ENCODE results near the gene ZIK1.

Gene ZIK1

GRCh38 chr19:57583521-57584416, at the start of gene ZIK1:
Gene ZIK1, plus strand, starts transcription at chr19:57584145. Its CDS starts 212 bp downstream, at chr19:57584357.
- peak; percentile 79 for DNase-seq

DNA sequence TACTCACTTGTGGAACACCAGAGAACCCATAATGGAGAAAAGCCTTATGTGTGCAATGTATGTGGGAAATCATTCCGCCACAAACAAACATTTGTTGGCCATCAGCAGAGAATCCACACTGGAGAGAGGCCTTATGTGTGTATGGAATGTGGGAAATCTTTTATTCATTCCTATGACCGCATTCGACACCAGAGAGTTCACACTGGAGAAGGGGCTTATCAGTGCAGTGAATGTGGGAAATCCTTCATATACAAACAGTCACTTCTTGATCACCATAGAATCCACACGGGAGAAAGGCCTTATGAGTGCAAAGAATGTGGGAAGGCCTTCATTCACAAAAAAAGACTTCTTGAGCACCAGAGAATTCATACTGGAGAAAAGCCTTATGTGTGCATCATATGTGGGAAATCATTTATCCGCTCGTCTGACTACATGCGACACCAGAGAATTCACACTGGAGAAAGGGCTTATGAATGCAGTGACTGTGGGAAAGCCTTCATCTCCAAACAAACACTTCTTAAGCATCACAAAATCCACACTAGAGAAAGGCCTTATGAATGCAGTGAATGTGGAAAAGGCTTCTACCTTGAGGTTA, 45.9 kb upstream of the ZIK1 start:
- no peak for DNase-seq

- DNase-seq, result no peak
Observed at GRCh38 chr19:57546513-57546912, 37.4 kb upstream of the ZIK1 start.

DNA sequence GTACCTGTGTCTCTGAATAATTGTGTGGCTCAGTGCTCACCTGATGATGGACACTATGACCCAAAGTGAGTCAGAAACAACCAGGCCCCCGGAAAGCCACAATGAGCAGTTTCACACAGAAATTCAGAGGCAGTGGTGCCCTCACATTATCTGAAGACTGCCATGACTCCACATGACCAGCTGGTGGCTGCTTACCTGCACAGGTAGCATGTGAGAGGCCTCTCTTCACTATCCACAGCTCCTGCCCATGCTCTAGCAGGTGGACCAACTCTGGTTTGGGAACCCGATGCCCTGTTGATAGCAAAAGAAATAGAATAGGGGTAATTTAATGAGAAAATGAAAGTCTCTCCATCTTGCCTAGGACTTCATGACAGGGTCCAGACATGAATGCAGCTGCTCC, 31.5 kb upstream of the ZIK1 start:
- no peak for DNase-seq

- DNase-seq, result no peak
Observed at GRCh38 chr19:57557659-57558058, 26.3 kb upstream of the ZIK1 start.

- no peak for DNase-seq
Observed at GRCh38 chr19:57558525-57558924, 25.4 kb upstream of the ZIK1 start.

- DNase-seq, result peak; percentile 2
Observed at GRCh38 chr19:57559008-57559403, 24.9 kb upstream of the ZIK1 start.

GRCh38 chr19:57559404-57560025, 24.4 kb upstream of the ZIK1 start, which contains the start of gene ZNF550:
Gene ZNF550, minus strand, starts transcription at chr19:57559863. Its CDS starts 181 bp downstream, at chr19:57559682.
- DNase-seq, result peak; percentile 85

- no peak for DNase-seq
Observed at GRCh38 chr19:57560049-57560491, 23.9 kb upstream of the ZIK1 start.

- no peak for DNase-seq
Observed at GRCh38 chr19:57563547-57563946, 20.4 kb upstream of the ZIK1 start.

GRCh38 chr19:57566396-57567265, 17.3 kb upstream of the ZIK1 start:
- no peak for DNase-seq

GRCh38 chr19:57570707-57571106, 13.2 kb upstream of the ZIK1 start:
- no peak for DNase-seq

- no peak for DNase-seq
Observed at GRCh38 chr19:57572415-57572947, 11.5 kb upstream of the ZIK1 start.

- DNase-seq, result no peak
Observed at GRCh38 chr19:57576661-57577060, 7.3 kb upstream of the ZIK1 start.

- peak; percentile 93 for DNase-seq
Observed at GRCh38 chr19:57578487-57579205, 5.3 kb upstream of the ZIK1 start, which contains the start of gene ZNF416. Gene ZNF416, minus strand, starts transcription at chr19:57578911. Its CDS starts 207 bp downstream, at chr19:57578704.

DNA sequence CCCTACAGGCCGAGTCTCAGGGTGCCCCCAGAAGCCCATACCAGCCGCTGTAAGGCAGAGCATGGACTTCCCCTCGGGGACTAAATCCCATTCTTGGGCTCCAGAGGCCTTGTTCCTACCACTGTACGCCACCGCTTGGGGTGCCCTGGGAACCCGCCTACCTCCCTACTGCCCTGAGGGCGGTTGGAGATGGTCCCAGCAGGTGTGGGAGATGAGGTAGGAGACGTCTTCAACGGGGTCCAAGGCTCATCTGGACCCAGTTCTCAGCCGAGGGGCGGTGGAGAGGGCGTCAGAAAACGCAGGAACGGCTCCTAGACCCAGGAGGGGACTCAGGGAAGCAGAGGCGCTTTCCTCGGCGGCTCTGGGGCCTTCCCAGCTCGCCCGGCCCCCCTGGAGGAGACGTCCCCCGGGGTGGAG, 833 bp upstream of the ZIK1 start:
- DNase-seq, result no peak

GRCh38 chr19:57587529-57587928, 3.6 kb downstream of the ZIK1 start:
- DNase-seq, result no peak

GRCh38 chr19:57599377-57599760, 15.4 kb downstream of the ZIK1 start:
- DNase-seq, result no peak

GRCh38 chr19:57599761-57600383, 15.9 kb downstream of the ZIK1 start, which contains the start of gene ZNF530:
Gene ZNF530, plus strand, starts transcription at chr19:57599885. Its CDS starts 4,461 bp downstream, at chr19:57604346.
- peak; percentile 78 for DNase-seq

DNA sequence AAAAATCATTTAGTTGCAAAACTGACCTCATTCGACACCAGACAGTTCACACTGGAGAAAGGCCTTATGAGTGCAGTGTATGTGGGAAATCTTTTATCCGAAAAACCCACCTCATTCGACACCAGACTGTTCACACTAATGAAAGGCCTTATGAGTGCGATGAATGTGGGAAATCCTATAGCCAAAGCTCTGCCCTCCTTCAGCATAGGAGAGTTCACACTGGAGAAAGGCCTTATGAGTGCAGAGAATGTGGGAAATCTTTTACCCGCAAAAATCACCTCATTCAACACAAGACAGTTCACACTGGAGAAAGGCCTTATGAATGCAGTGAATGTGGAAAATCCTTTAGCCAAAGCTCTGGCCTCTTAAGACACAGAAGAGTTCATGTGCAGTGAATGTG, 23.0 kb downstream of the ZIK1 start:
- no peak for DNase-seq

DNA sequence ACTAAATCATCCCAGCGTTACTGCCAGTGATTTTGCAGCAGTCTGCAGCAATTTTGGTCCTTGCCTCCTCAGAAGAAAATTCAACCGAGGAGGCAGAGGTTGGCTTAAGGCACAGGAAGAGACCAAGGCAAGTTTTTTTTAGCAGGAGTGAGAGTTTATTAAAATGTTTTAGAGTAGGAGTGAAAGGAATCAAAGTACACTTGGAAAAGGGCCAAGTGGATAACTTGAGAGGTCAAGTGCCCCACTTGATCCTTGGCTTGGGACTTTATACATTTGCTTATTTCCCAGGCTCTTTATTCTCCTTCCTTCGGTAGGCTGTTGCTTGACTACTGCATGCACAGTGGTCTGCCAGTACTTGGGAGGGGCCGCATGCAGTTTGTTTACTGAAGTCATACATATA, 27.2 kb downstream of the ZIK1 start:
- DNase-seq, result no peak

All from activated effector memory CD4-positive, alpha-beta T cell treated with Interleukin-2 at 50 U/mL for 16 hours (primary cell).